ENCODE results near the gene TFE3.

TFE3 gene

DNA sequence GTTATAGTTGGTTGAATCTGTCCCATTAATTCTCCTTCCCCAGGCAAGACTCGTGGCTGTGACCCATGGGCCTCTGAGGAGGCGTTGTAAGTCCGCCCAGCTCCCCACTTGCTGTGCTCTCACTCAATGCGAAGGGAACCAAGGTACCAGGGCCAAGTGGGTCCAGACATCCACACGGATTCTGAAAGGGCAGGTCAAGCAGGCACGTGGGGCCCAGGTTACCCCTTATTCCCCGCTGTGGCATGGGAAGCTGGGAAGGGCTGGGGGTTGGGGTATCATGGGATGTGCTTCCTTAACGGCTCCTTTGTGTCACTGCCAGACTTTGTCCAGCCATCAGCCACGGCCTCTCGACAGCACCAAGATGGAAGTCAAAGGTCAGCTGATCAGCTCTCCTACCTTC is 18.8 kb upstream of the TFE3 start:
- no peak for DNase-seq (ENCODE audit: low read depth in 2 of 2, low spot score in 1 of 2)

- no peak for DNase-seq (ENCODE audit: low read depth in 2 of 2, low spot score in 1 of 2)
These were observed 18.3 kb upstream of the TFE3 start for GRCh38 chrX:49061490-49061889.

DNA sequence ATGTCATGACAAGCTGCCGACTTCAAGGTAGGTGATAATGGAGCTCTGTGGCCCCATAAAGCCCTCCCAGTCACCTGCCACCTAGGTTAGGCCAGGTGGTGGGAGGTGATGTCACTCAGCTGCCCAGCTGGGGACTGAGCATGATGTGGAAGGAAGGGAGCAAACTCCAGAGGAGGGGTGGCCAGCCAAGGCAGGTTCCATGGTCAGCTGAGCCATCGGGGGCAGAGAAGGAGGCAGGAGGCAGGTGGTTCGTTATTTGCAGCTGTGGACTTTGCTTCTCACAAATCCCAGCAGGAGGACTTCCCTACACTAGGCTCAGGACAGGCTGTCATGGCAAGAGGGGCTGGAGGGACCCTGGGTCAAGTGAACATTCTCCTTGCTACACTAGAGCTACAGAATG is 17.8 kb upstream of the TFE3 start:
- DNase-seq (ENCODE audit: low read depth in 2 of 2, low spot score in 1 of 2): no peak

DNA sequence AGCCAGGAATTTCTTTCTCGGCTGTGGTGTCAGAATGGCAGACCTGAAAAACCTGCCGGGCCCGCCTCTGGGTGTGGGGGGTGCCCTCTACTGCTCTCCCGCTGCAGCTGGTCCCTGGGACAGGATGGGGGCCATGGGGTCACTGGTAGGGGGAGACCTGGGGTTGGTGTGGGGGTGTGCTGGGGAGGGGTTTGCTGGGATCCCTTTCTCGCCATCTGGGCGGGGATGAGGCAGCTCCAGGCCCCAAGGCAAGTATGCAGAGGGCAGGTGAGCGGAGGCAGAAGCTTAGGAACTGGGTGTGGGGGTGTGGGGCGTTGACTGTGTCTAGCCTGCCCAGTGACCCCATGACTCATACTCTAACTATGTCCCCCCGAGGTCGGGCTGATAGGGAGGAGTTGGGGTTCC is 16.5 kb upstream of the TFE3 start:
- no peak for DNase-seq (ENCODE audit: low read depth in 2 of 2, low spot score in 1 of 2)

DNA sequence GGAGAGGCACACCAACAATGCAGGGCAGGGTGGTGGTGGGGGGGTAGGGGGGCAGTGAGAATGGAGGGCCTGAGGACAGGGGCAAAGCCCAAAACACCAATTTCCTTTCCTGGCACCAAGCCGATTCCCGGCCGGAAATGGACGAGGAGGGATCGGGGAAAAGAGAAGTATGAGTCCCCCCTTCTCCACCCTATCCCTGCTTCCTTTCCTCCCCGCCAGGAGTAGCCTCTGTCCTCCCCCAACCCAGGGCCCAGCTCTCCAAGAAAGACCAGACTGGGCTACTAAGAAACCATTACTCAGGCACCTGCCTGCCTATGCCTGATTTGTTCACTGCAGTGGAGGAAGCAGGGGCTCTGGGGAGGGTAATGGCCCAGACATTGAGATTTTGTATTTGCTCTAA is 16.0 kb upstream of the TFE3 start:
- no peak for DNase-seq (ENCODE audit: low read depth in 2 of 2, low spot score in 1 of 2)

DNA sequence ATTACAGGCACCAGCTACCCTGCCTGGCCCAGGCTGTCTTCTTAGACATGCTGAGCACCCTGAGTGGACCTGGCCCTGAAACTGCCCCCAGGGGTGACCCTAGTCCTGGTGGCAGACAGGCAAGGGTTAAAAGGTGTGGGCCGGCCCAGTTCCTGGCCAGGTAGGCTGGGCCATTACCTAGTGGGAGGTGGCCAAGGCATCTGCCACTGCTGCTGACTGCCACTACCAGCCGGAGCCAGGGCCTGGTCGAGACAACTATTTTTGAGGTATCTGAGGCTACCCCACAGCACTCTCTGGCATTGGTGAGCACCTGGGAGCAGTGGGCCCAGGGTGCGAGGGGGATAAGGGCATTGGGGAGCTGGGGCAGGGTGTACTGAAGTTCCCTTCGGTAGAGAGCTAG is 15.6 kb upstream of the TFE3 start, which contains the start of gene CCDC120:
CCDC120 (plus strand) TSS at position 206 of the 400 bp plus-strand sequence. CDS start 3,043 bp downstream, outside the sequence.
- DNase-seq (ENCODE audit: low read depth in 2 of 2, low spot score in 1 of 2): no peak

GRCh38 chrX:49054073-49054762 is 11.1 kb upstream of the TFE3 start:
- DNase-seq (ENCODE audit: low read depth in 2 of 2, low spot score in 1 of 2): no peak

- DNase-seq (ENCODE audit: low read depth in 2 of 2, low spot score in 1 of 2): peak in 1 of 2 donors; percentile 29
These were observed 10.3 kb upstream of the TFE3 start for GRCh38 chrX:49053223-49054072.

DNA sequence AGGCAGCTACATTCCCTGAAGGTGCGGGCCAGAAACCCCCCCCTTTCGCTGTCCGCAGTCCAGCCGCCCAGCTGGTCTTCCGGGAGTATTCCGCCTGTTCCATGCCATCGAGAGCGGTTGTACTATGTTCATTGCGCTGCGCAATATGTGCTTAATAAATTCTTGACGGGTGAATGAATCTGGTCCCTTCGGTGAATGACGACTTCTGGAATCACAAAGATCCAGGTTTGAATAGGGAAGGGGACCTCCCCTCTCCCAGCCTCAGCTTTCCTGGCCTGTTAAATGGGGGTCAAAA is 777 bp upstream of the TFE3 start:
- no peak for DNase-seq (ENCODE audit: low read depth in 2 of 2, low spot score in 1 of 2)

DNA sequence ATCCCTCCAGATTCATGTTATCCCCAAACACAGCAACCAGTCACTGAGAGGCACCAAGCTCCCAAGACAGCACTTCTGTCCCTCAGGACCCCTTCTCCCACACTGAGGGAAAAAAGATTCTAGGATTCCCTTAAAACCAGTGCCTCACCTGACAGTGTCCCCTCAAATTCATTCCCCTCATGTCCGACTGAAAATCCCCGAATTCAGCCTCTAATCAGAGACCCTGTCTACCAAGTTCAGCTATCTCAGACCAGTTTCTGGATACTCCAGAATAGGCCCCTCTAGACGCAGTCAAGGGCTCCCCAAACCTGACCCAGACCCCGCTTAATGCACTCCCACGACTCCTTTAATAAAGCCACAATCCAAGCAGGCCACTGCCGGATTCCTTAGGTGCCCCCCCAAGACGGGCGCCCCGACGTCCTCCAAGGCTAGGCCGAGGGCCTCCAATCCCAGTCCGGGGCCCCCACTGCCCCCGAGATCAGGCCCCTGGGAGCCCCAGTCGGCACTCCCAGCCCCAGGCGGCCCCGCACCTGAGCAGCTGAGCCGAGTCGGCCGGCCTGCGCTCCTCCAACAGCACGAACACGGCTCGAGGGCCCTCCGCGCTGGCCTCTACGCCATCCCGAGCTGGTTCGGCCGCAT is 457 bp downstream of the TFE3 start:
- DNase-seq (ENCODE audit: low read depth in 2 of 2, low spot score in 1 of 2): no peak

- no peak for DNase-seq (ENCODE audit: low read depth in 2 of 2, low spot score in 1 of 2)
These were observed 1.2 kb downstream of the TFE3 start for GRCh38 chrX:49041744-49042580.

GRCh38 chrX:49040376-49040955 is 2.7 kb downstream of the TFE3 start:
- DNase-seq (ENCODE audit: low read depth in 2 of 2, low spot score in 1 of 2): no peak

DNA sequence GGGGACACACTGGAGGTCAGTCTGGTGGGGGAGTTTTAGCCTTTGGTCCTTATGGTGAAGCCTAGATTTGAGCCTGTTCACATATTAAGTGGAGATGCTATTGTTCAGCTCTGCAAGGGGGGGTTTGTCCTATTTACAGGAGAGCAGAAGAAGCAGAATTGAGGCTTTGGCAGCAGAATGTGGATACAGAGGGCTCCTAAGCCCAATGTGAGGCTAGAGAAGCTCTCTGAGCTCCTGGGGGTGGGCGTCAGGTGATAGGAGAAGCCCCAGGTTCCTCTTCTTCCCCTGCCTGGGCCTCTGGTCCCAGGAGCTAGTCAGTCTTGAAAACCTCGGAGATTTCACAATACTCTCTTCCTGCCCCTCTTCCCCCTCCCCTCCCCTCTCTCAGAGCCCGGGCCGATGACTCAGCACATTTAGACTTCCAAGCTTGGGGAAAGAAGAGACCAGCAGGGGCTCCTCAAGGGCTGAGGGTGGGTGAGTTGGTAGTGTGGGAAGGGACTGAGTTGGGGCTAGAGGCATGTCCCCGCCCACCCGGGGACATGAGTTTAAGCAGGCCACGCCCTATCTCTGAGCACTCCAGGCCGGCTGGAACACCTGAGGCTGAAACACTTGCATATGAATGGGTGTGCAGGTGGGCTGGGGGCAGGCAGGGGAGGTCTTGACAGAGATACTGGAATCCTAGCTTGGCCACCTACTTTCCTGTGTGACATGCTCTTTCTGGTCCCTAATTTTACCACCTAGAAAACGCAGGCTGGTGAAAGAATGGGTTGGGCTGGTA is 3.4 kb downstream of the TFE3 start:
- DNase-seq (ENCODE audit: low read depth in 2 of 2, low spot score in 1 of 2): no peak

- DNase-seq (ENCODE audit: low read depth in 2 of 2, low spot score in 1 of 2): no peak
These were observed 5.2 kb downstream of the TFE3 start for GRCh38 chrX:49037883-49038475.

GRCh38 chrX:49030283-49030682 is 12.9 kb downstream of the TFE3 start:
- no peak for DNase-seq (ENCODE audit: low read depth in 2 of 2, low spot score in 1 of 2)

DNA sequence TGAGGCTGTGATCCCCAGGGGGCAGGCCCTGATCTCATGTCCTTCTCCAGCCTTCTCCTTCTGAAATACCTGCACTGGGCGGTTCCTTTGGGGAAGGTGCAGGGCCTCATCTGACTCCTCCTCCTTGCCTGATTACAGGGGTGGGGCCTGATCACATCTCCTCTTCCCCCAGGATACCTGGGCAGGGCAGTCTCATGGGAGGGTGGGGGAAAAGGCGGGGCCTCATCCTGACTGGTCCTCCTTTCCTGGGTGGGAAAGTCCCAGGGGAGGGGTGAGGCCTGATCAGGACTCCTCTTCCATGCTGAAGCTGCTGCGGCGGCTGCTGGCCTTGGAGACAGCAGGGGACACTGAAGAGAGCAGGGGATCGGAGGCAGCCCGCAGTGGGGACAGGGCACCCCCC is 13.3 kb downstream of the TFE3 start:
- no peak for DNase-seq (ENCODE audit: low read depth in 2 of 2, low spot score in 1 of 2)

DNA sequence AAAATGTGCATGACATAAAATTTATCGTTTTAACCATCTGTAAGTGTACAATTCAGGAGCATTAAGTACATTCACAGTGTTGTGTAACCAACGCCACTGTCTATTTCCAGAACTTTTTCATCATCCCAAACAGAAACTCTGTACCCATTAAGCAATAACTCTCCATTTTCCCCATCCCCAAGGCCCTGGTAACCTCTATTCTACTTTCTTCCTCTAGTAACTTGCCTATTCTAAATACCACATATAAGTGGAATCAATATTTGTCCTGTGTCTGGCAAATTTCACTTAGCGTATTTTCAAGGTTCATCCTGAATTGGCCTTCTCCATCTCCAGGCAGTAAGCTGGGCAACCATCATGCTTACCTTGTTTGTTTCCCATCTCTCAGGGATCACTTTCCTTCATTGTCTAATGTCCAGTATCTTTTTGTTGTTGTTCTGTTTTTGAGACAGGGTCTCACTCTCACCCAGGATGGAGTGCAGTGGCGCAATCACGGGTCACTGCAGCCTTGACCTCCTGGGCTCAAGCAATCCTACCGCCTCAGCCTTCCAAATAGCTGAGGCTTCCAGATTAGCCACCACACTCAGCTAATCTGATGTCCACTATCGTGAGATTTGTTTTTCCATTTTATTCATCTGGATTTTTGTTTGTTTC is 23.4 kb downstream of the TFE3 start:
- no peak for DNase-seq (ENCODE audit: low read depth in 2 of 2, low spot score in 1 of 2)

- DNase-seq (ENCODE audit: low read depth in 2 of 2, low spot score in 1 of 2): no peak
These were observed 24.1 kb downstream of the TFE3 start for GRCh38 chrX:49019050-49019449.

- DNase-seq (ENCODE audit: low read depth in 2 of 2, low spot score in 1 of 2): no peak
These were observed 39.5 kb downstream of the TFE3 start for GRCh38 chrX:49003696-49004095.

Data from stimulated activated CD8-positive, alpha-beta memory T cell treated with anti-CD3 and anti-CD28 coated beads, Interleukin-4, amount 100 ng/mL, for 1 hour (primary cell).